Karpas-422 (cell line): ENCODE measurements around the gene NSDHL. TPM values are rescaled to one million over a fixed set of nuclear protein-coding genes. Genes with fewer than 3 reads are reported as not detected.
"Not testable (repeated sequence)": the region's sequence is repeated elsewhere in the genome, so short reads cannot be mapped to it uniquely, and the experiment has no call there.

Experiments
- DNase-seq: peaks from one replicate; pipeline ENCODE4 v3.0.0-alpha.2; 2015
- H2AFZ ChIP-seq: fragments of 200-600 bp; sonication (generic); 2 replicates; pipeline ENCODE4 v1.6.1; 2014; ENCODE audit warnings: antibody characterized with exemption, low read length, mixed read lengths
- H3K27ac ChIP-seq: fragments of 200-600 bp; sonication (generic); 2 replicates; pipeline ENCODE4 v1.5.1; 2014; ENCODE audit warnings: mild to moderate bottlenecking, low read length, moderate library complexity
- H3K27me3 ChIP-seq: fragments of 200-600 bp; sonication (generic); 2 replicates; pipeline ENCODE4 v1.6.1; 2014; ENCODE audit warnings: low read length, mixed read lengths
- H3K36me3 ChIP-seq: fragments of 200-600 bp; sonication (generic); 2 replicates; pipeline ENCODE4 v1.6.1; 2014; ENCODE audit warnings: low read length, mixed read lengths; ENCODE audit not compliant: insufficient read depth
- H3K4me1 ChIP-seq: fragments of 200-600 bp; sonication (generic); 2 replicates; pipeline ENCODE4 v1.6.1; 2014; ENCODE audit warnings: mild to moderate bottlenecking, low read length, mixed read lengths
- H3K4me2 ChIP-seq: fragments of 200-600 bp; sonication (generic); 2 replicates; pipeline ENCODE4 v1.6.1; 2014; ENCODE audit warnings: low read length, low read depth, mild to moderate bottlenecking; ENCODE audit not compliant: poor library complexity, severe bottlenecking
- H3K4me3 ChIP-seq: fragments of 200-600 bp; sonication (generic); 2 replicates; pipeline ENCODE4 v1.5.1; 2014; ENCODE audit warnings: mild to moderate bottlenecking, antibody characterized with exemption, low read length, mixed read lengths
- H3K79me2 ChIP-seq: fragments of 200-600 bp; sonication (generic); 2 replicates; pipeline ENCODE4 v1.6.1; 2014; ENCODE audit warnings: mild to moderate bottlenecking, low read length, mixed read lengths
- H3K9ac ChIP-seq: fragments of 200-600 bp; sonication (generic); 2 replicates; pipeline ENCODE4 v1.6.0; 2014; ENCODE audit warnings: low read length
- H3K9me2 ChIP-seq: fragments of 200-600 bp; sonication (generic), shearing (Covaris generic); replicated peaks from 2 replicates; pipeline ENCODE4 v1.6.0; 2014; ENCODE audit warnings: mild to moderate bottlenecking, low read length, moderate library complexity; ENCODE audit not compliant: insufficient read depth
- H3K9me3 ChIP-seq: fragments of 300-700, 200-600 bp; sonication (generic); 2 replicates; pipeline ENCODE4 v1.6.1; 2014; ENCODE audit warnings: low read length, mixed read lengths
- H4K20me1 ChIP-seq: fragments of 200-600 bp; sonication (generic); 2 replicates; pipeline ENCODE4 v1.6.1; 2014; ENCODE audit warnings: mild to moderate bottlenecking, antibody characterized with exemption, low read length, low read depth; ENCODE audit not compliant: insufficient read depth
- total RNA-seq: library from RNA; depleted of rRNA; stranded (reverse); fragments of >200 nt; shearing (Covaris generic); gene quantifications from 2 replicates; pipeline ENCODE4 v1.2.3, GENCODE V29; 2014; ENCODE audit warnings: low replicate concordance

Gene NSDHL
- total RNA-seq, 1 experiment from 2014 or later = 23.6 TPM

DNA sequence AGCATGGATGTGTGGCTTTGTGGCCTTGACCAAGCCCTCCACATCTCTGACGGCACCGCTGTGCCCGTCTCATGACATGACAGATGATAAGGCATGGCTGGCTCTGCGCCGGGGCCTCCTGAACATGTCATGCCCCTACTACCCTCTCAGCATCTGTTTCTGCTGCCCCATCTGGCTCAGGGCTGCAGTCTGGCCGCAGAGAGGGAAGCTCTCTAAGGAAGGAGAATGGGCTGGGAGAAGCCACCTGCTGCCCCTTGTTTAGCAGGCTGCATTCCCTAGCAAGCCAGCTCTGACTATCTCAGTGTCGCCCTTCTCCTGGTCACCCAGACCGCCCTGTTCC lies 74.2 kb downstream of the NSDHL start:
- Histone ChIP-seq H3K4me3 (no peak overlapping the region), H4K20me1 (0 out of 2 replicates have a peak, but pooled peaks cover 4% of the 10 kb centered on the region), H3K79me2 (no peaks in the 10 kb centered on the region), H3K27me3 (no peaks in the 10 kb centered on the region), H2AFZ (no peak overlapping the region), H3K36me3 (no peaks in the 10 kb centered on the region), H3K9ac (no peak overlapping the region), H3K9me2 (no peaks in the 10 kb centered on the region), H3K4me2 (no peak overlapping the region), H3K4me1 (peaks cover 2% of the 10 kb centered on the region), H3K27ac (no peak overlapping the region), H3K9me3 (no peaks in the 10 kb centered on the region)
- DNase-seq = no peak

DNA sequence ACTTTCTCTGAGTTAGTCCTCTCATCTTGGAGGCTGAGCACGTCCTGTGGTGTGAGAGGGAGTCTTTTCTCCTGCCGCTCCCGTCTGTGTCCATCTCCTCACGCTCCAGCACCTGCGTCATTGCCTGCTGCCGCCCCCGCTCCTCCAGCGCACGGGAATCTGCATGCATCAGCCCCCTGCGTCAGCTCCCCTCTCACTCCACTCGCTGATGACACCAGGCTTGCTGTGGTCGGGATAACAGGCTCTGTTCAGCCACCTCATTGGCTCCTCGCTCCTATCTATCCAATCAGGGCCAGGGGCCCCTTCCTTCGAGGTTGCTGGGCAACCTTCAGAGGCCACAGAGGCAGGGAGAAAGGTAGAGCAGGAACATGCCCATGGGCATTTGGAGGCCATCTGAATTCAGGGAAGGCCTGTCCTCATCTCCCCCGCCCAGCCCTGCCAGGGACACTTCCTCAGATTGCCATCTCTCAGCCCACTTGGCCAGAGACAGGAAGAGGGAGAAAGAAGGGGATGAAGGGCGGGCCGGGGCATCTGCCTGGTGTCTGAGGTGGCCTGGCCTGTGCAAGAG lies 76.3 kb downstream of the NSDHL start:
- Histone ChIP-seq H3K4me2 (no peak overlapping the region), H3K4me3 (no peak overlapping the region), H3K36me3 (no peaks in the 10 kb centered on the region), H3K27me3 (no peaks in the 10 kb centered on the region), H3K27ac (no peak overlapping the region), H3K4me1 (peaks cover 11% of the 10 kb centered on the region), H3K9me3 (no peaks in the 10 kb centered on the region), H2AFZ (no peak overlapping the region), H3K9ac (no peak overlapping the region), H3K79me2 (no peaks in the 10 kb centered on the region), H3K9me2 (no peaks in the 10 kb centered on the region), H4K20me1 (peaks cover 9% of the 10 kb centered on the region; the same call in 1 of the 2 replicates)
- DNase-seq = no peak

DNA sequence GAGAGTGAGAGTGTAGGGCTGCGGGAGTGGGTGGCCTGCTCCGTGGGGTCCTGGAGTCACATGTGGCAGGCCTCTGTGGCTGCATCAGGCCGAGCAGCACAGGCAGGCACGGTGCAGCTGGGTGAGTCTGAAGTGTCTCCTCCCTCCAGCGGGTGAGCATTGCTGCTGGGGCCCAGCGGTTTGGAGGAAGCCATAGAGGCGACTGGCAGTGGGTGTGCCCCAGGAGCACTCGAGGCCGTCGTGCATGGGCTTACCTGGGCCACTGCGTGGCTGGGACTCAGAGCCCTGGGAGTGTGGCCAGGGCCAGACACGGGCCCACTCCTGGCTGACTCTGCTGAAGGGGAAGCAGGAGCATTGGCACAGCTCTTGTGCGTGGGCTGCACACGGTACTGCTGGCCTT lies 77.6 kb downstream of the NSDHL start:
- H3K4me2 ChIP-seq = no peak overlapping the region

DNA sequence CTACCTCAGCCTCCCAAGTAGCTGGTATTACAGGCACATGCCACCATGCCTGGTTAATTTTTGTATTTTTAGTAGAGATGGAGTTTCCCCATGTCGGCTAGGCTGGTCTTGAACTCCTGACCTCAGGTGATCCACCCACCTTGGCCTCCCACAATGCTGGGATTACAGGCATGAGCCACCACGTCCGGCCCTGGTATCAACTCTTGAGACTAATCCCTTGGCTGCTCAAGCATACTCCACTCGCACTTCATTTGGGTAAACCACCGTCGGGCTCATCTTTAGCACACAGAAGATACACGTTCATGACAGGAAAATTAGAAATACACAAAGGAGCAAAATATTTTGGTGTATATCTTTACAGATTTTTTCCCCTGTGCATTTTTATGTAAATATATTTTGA lies 79.2 kb downstream of the NSDHL start:
- not testable (repeated sequence) for H3K79me2 ChIP-seq, H3K9me2 ChIP-seq, H3K4me2 ChIP-seq, H3K4me3 ChIP-seq, H3K36me3 ChIP-seq, H3K27me3 ChIP-seq, H2AFZ ChIP-seq, H3K9me3 ChIP-seq, H3K9ac ChIP-seq, H4K20me1 ChIP-seq, H3K27ac ChIP-seq
- peaks cover 11% of the 10 kb centered on the region for H3K4me1 ChIP-seq
- DNase-seq = peak; percentile 69

More for the DNA sequence above, 77.6 kb downstream of the NSDHL start:
- no peak overlapping the region for H2AFZ ChIP-seq
- no peak overlapping the region for H3K27ac ChIP-seq
- H3K9ac ChIP-seq = no peak overlapping the region
- H3K9me3 ChIP-seq = no peaks in the 10 kb centered on the region
- H3K27me3 ChIP-seq = no peaks in the 10 kb centered on the region
- H4K20me1 ChIP-seq = peaks cover 9% of the 10 kb centered on the region; the same call in 1 of the 2 replicates
- H3K9me2 ChIP-seq = no peaks in the 10 kb centered on the region
- peaks cover 11% of the 10 kb centered on the region for H3K4me1 ChIP-seq
- H3K79me2 ChIP-seq = no peaks in the 10 kb centered on the region
- DNase-seq = no peak
- no peak overlapping the region for H3K4me3 ChIP-seq
- H3K36me3 ChIP-seq = no peaks in the 10 kb centered on the region

DNA sequence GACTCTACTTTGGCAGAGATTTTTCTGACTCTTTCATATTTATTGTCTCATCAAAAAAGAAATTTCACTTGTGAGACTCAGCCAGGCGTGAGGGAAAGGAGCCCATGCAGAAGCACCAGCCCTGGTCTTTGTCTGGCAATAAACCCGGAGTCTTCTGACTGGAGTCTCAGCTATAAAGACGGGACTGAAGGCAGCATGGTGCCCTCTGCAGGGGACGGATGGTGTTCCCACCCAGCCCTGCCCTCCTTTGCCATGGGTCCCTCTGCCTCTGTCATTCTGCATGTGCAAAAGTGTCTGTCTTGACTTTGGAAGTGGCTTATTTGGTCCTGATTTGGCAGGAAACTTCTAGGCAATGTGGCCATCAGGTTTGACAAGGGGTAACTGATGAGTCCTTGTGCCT lies 81.2 kb downstream of the NSDHL start:
- H4K20me1 ChIP-seq = peaks cover 4% of the 10 kb centered on the region; the same call in 1 of the 2 replicates
- no peaks in the 10 kb centered on the region for H3K27me3 ChIP-seq
- DNase-seq = peak; percentile 81

DNA sequence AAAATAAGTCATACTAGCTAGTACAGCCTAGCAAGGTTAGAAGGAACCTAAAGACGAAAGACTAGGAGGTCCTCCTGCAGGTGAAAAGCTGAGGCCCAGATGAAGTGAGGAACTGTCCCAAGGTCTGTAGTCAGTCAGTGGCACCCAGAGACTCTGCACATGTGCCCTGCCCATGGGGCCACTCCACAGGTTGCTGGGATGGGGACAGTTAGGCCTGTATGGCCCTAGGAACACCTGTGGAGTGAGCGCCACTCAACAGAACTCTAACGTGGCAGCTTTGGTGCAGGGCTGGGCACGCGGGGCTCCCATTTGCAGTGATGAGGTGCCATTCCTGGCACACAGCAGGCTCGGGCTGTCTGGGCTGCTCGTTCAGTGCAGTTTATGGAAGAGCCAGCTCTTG lies 81.8 kb downstream of the NSDHL start:
- Histone ChIP-seq H3K27ac (no peak overlapping the region), H3K4me1 (peaks cover 11% of the 10 kb centered on the region), H3K9ac (no peak overlapping the region), H3K4me3 (no peak overlapping the region), H3K79me2 (no peaks in the 10 kb centered on the region), H2AFZ (no peak overlapping the region), H4K20me1 (peaks cover 4% of the 10 kb centered on the region; the same call in 1 of the 2 replicates), H3K27me3 (no peaks in the 10 kb centered on the region), H3K36me3 (no peaks in the 10 kb centered on the region), H3K4me2 (no peak overlapping the region), H3K9me2 (no peaks in the 10 kb centered on the region), H3K9me3 (no peaks in the 10 kb centered on the region)
- no peak for DNase-seq

More for the DNA sequence above, 81.2 kb downstream of the NSDHL start:
- no peak overlapping the region for H2AFZ ChIP-seq
- no peaks in the 10 kb centered on the region for H3K36me3 ChIP-seq
- no peak overlapping the region for H3K9ac ChIP-seq
- no peak overlapping the region for H3K27ac ChIP-seq
- no peaks in the 10 kb centered on the region for H3K9me3 ChIP-seq
- no peak overlapping the region for H3K4me2 ChIP-seq
- no peak overlapping the region for H3K4me3 ChIP-seq
- H3K79me2 ChIP-seq = no peaks in the 10 kb centered on the region
- H3K4me1 ChIP-seq = peaks cover 11% of the 10 kb centered on the region
- no peaks in the 10 kb centered on the region for H3K9me2 ChIP-seq

DNA sequence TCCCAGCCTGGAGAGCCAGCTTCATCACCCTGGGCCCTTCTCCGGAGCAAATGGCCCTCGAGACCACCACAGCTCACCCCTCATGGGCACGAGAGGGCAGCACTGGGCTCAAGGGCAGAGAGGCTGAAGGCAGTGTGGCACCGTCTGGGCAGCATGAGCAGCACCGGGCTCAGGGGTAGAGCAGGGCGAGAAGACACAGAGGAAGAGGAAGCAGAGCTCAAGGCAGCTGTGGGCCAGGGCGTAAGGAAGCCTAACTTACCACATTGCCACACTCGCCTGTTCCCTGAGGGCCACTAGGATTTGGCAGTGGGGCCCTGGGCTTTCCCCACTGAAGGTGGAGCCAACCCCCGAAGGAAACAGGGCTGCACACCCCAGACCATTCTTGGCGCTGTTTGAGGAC lies 82.5 kb downstream of the NSDHL start:
- Histone ChIP-seq H3K36me3 (no peaks in the 10 kb centered on the region), H3K27ac (no peak overlapping the region), H3K79me2 (no peaks in the 10 kb centered on the region), H3K4me2 (no peak overlapping the region), H3K27me3 (no peaks in the 10 kb centered on the region), H3K4me1 (peaks cover 11% of the 10 kb centered on the region), H3K4me3 (no peak overlapping the region), H3K9me3 (no peaks in the 10 kb centered on the region), H3K9ac (no peak overlapping the region), H4K20me1 (peaks cover 4% of the 10 kb centered on the region; the same call in 1 of the 2 replicates), H3K9me2 (no peaks in the 10 kb centered on the region), H2AFZ (no peak overlapping the region)
- peak; percentile 48 for DNase-seq

DNA sequence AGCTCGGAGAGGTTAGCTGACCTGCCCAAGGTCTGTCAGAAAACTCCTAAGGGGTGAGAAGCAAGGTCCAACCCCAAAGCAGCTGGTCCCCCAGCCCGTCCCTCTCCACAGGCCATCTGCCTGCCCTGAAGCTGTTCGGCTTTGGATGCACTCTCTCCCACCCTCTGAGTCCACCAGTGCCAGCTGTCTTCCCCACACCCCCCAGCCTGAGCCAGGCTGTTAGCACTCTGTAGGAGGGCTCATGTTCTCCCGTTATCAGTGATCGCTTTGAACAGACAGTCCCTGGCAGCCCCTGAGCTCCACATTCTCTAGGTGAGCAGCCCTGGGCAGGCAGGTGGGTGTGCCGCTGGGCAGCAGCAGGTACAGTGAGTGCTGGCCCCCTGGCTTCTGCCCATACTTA lies 83.0 kb downstream of the NSDHL start:
- Histone ChIP-seq H2AFZ (no peak overlapping the region), H3K9ac (no peak overlapping the region), H3K4me3 (no peak overlapping the region), H3K27ac (no peak overlapping the region), H3K4me1 (peaks cover 11% of the 10 kb centered on the region), H3K79me2 (no peaks in the 10 kb centered on the region), H3K36me3 (no peaks in the 10 kb centered on the region), H3K9me2 (no peaks in the 10 kb centered on the region), H4K20me1 (peaks cover 4% of the 10 kb centered on the region; the same call in 1 of the 2 replicates), H3K27me3 (no peaks in the 10 kb centered on the region), H3K4me2 (no peak overlapping the region), H3K9me3 (no peaks in the 10 kb centered on the region)
- no peak for DNase-seq
